IPS-11a (cell line): ENCODE data around the gene TRAPPC4.

Experiments
- H3K4me3 ChIP-seq: one replicate; pipeline ENCODE4 v1.5.1; 2013; ENCODE audit warnings: low read depth, low read length, control low read depth

Gene TRAPPC4

DNA sequence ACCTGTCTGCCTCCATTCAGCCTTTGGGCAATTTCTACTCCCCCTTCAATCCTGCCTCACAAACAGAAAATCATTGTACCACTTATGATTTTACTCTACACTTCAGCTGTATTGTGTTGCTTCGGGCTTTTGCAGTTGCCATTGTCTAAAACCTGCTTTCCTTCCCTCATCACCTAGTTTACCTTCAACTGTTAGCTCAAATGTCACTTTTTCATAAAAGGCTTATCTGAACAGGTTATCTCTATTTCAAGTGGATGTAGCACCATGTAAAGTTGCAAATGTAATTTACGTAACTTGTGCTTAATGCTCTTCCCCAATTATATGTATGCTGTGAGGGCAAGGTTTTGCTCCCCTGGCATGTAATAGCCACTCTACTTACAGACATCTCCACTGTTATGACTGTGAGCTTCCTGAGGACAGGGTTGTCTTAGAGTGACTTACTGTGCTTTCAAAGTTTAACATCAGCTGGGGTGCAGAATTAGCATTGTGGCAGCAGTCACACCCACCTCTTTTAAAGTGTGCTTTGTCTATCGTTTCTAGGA, 5.9 kb upstream of the TRAPPC4 start:
- H3K4me3 ChIP-seq, result no peak overlapping the region

DNA sequence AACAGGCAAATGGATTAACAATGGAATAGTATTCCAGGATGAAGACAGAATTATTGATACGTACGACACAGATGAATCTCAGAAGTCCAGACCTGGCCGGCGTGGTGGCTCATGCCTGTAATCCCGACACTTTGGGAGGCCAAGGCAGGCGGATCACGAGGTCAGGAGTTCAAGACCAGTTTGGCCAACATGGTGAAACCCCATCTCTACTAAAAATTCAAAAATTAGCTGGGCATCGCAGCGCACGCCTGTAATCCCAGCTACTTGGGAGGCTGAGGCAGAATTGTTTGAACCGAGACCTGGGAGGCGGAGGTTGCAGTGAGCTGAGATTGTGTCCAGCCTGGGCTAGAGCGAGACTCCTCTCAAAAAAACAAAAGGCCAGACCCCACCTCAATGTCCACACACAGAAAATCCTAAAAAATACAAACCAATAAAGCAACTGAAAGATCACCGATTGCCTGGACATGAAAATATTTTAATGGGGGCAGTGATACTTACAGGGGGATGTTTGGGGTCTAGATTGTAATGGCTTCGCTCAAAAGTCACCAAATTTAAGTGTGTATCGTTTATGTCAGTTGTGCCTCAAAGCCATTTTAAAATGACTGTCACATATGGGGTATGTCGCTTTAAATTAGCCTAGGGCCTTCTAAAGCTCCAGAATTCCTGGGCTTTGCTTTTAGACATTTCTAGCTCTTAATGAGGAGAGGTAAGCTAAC, 4.2 kb upstream of the TRAPPC4 start:
- H3K4me3 ChIP-seq, result no peak overlapping the region

DNA sequence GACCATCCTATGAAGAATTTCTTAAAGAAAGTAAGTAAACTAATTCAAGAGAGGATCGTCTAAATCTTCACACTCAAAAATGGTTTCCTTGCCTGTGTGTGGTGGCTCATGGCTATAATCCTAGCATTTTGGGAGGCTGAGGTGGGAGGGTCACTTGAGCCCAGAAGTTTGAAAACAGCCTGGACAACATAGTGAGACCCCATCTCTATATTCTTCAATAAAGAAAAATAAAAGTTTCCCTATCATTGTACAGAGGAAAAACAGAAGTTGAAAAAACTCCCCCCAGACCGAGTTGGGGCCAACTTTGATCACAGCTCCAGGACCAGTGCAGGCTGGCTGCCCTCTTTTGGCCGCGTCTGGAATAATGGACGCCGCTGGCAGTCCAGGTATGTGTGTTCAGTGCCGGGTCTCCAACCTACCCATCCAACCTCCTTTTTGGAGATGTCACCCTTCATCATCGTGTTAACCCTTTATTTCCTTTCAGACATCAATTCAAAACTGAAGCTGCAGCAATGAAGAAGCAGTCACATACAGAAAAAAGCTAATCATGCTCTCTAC, 3.4 kb upstream of the TRAPPC4 start:
- H3K4me3 ChIP-seq, result no peak overlapping the region

DNA sequence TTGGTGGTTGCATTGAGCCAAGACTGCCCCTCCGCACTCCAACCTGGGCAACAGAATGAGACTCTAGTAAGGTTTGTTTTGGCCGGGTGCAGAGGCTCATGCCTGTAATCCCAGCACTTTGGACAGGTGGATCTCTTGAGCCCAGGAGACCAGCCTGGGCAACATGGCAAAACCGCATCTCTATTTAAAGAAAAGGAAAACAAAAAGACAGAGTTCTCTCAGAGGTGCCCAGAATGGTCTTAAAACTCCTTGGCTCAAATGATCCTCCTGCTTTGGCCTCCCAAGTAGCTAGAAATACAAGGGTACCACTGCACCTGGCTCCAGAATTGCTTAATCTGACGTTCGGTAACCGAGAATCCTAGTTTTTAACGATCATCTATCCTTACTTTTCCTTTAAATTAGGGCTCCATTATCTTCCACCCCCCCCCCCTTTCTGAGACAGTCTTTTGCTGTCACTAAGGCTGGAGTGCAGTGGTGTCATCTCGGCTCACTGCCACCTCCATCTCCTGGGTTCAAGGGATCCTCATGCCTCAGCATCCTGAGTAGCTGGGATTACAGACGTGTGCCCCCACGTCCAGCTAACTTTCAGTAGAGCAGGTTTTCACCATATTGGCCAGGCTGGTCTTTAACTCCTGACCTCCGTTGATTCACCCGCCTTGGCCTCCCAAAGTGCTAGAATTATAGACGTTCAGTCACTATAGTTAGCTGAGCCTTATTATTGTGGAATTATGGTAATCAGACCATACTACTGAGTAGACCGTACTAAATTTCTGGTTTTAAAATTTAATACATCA, 2.2 kb upstream of the TRAPPC4 start:
- H3K4me3 ChIP-seq, result peak overlapping the region; percentile 100

DNA sequence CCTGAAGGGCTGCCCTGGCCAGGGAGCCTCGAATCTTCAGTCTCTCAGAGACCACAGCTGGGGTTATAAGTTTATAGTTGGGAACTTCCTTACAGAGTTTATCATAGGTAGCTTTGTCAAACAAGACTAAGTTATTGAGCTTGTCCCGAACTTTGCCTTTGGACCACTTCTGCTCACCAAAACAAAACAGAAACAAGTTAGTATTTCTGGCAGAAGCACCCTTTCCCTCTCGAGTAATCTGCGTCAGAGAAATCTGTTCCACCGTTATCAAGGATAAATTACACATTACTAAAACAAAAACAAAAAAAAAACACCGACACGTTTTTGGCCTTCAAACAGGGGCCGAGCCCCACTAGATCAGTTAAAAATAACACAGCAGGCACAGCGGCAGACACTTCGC, 1.2 kb upstream of the TRAPPC4 start:
- peak overlapping the region; percentile 100 for H3K4me3 ChIP-seq

DNA sequence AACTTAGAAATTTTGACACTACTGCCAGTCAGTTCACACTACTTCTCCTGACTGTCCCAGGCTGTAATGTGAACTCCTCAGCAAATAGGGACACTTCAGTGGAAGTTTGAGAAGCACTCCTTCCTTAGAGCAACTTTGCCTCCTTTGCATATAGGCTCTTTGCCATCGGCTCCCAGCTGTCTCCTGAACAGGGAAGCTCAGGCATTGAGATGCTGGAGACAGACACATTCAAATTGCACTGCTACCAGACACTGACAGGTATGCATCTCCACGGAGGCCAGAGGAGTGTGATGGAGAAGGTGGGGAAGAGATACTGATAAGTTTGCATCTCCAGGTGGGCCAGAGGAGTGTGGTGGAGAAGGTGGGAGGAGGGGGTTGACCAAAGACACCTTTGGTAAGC, 1.4 kb downstream of the TRAPPC4 start:
- no peak overlapping the region for H3K4me3 ChIP-seq

DNA sequence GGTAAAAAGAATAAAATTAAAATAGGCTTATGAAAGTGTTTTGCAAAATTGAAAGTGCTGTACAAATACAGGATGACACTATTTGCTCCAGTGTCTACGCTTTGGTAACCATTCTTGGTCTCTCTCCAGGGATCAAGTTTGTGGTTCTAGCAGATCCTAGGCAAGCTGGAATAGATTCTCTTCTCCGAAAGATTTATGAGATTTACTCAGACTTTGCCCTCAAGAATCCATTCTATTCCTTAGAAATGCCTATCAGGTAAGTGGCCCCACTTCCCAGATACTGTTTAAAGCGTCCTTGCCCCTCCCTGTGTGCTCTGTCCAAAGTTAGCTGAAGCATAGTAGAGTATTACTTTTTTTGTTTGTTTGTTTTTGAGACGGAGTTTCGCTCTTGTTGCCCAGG, 3.1 kb downstream of the TRAPPC4 start:
- H3K4me3 ChIP-seq, result no peak overlapping the region

DNA sequence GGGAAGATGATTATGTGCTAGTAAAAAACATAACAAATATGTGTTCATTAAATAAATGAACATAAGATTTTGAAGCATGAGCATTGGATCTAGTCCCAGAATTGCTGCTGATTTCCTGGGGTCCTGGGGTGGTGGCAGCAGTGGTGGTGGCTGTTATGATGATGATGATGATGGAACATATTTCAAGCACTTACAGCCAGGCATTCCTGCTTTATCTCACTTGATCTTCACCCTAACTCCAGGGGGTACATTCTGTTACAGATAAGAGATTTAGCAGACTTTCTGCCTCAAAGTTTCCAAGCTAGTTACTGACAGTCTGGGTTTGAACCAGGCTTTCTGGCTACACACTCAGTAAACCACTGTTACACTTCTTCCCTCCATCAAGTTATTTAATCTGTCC, 5.2 kb downstream of the TRAPPC4 start:
- H3K4me3 ChIP-seq, result no peak overlapping the region

DNA sequence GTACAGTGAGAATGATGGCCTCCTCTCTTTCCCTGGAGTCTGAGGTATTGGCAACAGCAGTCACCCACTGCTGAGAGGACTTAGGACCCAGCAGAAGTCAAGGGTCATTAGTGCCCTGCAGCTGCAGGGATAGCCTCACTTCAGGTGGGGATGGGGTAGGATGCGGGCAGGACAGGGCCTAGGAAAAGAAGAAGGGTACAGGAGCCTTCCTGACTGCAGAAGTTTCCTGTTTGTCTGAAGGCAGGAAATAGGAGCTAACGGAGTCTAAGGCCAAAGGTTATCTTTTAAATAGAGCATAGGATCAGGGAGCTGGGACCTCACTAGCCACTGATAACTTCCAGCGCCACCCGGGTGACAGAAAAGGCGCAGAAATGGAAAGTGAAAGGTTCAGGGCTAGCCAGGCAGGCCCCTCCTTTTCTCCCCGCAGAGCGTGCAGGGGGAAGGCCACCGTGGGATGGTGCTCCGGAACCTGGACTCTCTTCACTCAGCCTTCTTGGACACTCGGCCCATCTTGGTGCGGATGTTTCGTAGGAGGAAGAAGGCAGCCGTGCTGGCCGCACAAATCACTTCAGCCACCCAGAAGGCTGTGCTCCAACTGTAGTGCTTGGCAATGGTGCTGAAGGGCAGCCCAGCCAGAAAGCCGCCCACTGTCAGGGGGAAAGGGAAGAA, 6.0 kb downstream of the TRAPPC4 start:
- no peak overlapping the region for H3K4me3 ChIP-seq

DNA sequence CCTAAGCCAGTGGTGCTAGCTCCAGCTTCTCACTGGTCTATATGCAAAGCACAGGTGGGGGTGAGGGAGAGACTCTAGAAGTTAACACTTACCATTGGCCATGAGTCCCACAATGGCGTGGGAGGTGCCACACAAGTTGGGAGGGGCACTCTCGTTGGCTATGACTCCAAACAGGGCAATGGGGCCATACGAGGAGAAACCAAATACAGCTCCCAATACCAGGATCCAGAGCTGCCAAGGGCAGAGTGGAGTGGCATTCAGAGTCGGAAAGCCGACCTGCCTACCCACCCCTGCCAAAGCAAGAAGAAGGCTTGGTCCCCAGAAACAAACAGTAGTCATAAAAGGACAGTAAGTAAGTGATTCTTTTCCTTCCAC, 6.5 kb downstream of the TRAPPC4 start:
- H3K4me3 ChIP-seq, result no peak overlapping the region

DNA sequence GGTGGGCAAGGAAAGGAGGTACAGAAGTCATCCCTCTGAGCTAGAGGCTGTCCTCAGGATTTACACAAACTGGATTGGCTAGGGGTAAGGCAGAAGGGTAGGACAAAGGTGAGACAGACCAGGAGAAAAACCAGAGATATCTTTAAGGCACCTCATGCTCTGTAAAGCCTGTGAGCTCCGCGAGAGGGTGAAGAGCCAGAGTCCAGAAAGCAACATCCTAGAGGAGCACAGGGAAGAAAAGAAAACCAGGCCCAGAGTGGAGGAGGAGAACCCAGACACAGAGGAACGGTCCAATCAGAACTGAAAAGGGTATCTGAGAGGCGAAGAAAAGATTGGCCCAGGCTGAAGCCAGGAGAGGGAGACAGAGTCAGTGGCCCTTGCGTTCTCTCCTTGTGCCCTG, 7.0 kb downstream of the TRAPPC4 start:
- H3K4me3 ChIP-seq, result no peak overlapping the region

DNA sequence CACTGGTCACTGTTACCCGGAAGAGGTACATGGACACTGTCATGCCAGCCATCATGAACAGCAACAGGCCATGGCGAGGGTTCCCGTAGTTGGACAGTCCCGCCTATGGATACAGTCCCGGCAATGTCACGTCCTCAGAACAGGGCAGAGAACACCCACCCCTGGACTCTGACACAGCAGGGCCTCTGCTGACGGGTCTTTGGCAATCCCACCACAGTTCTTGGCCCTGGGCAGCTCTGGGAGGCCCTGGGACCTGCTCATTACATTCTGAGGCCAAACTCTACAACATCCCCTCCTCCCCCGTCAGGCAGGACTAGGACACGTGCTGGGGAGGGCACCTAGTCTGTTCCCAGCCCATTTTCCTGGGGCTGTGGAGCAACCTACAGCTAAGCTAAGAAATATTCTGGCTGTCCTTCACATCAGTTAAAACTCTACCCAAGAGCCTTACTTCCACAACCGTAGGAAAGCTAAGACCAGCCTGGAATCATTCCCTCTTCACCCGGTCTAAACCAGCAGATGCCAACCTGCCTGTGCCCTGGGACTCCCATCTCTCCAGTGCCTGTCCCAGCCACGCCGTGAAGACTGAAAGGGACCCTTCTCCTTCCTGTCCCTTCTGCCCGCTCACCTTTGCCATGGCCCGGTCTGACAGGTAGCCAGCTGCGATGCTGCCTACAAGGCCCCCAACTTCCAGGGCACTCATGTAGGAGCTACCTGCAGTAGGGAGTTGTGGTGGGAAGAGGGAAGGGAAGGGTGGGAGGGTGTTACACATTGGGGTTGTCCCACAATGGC, 7.6 kb downstream of the TRAPPC4 start:
- H3K4me3 ChIP-seq, result no peak overlapping the region

DNA sequence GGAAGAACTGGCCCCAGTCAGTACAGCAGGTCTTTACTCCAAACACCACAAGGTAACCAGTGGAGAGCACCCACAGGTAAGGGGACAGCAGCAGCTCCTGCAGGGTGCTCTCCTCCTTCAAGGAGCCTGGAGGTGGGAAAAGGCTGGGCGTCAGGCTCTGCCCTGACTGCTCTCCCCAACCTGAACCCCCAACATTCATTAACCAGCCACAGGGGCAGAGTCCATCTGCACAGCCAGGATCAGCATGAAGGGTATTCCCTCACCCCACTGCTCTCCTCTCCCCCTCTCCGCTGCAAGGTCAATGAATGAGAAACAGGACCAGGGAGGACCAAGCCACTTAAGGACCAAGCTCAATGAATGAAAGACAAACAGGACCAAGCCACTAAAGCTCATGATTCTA, 8.4 kb downstream of the TRAPPC4 start:
- no peak overlapping the region for H3K4me3 ChIP-seq

DNA sequence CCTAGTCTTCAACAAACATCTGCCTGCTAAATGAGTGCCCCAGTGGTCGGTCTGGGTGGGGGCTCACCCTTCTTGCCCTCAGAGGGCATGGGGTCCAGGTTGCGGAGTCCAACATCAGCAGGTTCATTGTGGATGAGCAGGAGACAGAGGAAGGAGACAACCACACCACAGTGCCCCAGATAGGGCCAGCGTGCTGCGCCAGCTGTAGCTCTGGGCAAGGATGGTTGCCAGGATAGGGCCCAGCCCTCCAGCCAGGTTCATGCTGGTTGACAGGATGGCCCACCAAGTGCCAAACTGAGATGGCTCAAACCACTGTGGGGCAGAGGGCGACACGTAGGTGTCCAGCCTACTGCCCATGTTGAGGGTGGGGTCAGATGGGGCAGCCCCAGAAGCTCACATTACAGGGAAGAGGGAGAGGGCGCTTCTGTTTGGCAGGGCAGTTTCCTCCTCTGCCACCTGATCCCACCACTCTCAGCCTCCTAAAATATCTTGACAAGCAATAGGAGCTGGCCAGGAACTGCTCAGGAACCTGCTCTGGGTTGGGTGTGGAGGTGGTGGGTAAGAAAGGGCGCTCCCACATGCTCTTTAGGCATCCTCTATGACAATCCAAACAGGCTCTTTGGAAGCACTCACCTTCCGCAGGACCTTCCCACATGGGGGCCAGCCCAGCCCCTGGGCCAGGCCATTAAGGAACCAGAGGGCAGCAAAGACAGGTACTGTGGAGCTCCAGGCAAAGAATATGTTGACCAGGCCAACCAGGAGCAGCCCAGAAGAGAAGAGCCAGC, 9.2 kb downstream of the TRAPPC4 start:
- H3K4me3 ChIP-seq, result no peak overlapping the region

DNA sequence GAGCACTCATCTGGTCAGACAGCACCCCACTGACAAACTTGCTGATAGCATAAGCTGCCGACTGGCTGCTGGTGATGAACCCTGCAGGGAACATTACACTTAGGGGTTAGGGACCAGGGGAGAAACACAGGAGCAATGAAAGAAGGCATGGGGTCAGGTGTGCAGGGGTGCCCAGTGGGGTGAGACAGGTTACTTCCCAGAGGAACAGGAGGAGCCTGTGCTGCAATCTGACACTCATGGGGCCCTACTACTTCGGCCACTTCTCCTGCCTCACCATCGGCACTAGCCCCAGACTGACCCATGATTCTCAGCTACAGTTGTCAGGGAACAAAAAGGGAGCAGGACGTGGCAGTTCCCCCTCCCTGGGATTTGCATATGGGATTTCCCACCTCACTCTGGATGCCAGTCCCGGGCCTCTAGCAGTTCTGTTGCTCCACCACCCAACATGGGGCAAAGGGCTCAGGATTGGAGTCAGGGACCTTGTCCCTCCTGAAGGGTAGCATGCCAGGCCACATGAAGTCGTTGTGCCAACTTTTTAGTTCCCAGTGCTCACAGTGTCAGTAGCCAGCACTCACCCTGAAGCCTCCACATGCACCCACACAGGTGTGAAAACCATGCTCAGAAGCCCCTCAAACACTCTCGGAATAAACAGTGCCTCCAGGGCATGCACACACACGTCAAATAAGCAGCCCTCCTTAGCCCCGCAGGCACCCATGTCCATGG, 9.9 kb downstream of the TRAPPC4 start:
- H3K4me3 ChIP-seq, result no peak overlapping the region

DNA sequence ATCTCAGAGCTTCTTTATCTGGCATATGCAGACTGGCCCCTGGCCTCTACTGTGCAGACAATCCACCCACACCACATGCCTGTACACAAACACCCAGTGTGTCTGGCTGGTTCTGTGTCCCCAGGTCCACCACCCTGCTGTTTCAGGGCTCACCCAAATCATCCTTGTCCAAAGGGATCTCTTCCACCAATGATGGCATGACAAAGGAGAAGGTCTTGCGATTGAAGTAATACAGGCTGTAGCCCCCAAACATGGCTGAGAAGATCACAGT, 10.4 kb downstream of the TRAPPC4 start:
- H3K4me3 ChIP-seq, result no peak overlapping the region

DNA sequence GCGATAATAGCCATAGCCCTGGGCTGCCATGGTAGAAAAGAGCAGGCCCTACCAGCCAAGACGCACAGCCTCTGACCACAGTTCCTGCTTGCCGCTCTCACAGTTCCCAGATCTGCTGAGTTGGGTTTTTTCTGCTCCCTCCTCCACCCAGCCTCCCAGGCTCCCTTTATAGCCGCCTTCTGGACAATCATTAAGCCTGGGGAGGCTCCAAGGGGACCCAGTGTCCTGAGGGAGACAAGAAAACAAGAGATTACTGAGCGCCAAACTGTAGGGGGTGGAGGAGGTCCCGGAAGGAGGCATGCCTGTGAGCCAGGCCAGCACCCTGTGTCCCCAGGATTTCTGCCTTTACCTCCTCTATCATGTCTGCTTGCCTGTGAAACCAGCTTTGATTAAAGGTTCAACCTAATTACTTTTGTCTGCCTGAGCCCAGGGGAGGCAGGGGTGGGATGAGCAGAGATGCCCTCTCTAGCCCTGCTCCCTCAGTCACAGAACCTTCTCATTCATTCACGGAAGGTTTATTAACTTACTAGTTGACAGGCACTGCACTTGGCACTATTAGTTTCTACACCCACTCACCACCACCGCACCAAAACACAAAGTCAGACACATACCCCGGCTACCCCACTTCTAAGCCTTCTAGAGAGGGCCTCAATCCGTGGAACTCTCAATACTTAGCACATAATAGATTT, 10.9 kb downstream of the TRAPPC4 start:
- H3K4me3 ChIP-seq, result peak overlapping the region; percentile 91

DNA sequence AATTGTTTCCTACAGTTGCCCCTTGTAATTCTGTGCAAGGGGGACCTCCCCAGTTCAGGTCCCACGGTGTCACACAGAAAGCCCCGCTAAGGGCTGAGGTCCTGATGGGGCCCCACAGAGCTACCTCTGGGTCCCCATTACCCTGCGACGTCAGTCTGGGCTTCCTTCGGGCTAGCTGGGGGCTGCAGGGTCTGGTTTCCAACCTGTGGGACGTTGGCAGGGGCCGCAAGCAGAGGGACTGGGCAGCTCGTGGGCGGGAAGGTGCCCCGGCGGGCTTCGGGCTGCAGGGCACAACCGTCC, 11.4 kb downstream of the TRAPPC4 start:
- peak overlapping the region; percentile 91 for H3K4me3 ChIP-seq
